Kasumi-1 (cell line): ENCODE data around the gene MRPL58.
"Not testable (repeated sequence)": the region's sequence is repeated elsewhere in the genome, so short reads cannot be mapped to it uniquely, and the experiment has no call there.

Experiments
- DNase-seq, 2 experiments: peaks; one replicate each; lab custom pipeline; 2025; lab: John Stamatoyannopoulos, UW

MRPL58 gene

GRCh38 chr17:74987418-74987908 is 25.0 kb upstream of the MRPL58 start, which contains the start of gene CDR2L:
Gene CDR2L (plus strand): TSS chr17:74987632. CDS start chr17:74988044, 412 bp downstream.
- peak; percentile 96 to 97 for DNase-seq

- peak; percentile 73 to 74 for DNase-seq
Measured at GRCh38 chr17:74987909-74988711, 24.4 kb upstream of the MRPL58 start.

GRCh38 chr17:74990581-74991105 is 21.8 kb upstream of the MRPL58 start:
- no peak for DNase-seq

- no peak for DNase-seq
Measured at GRCh38 chr17:74992223-74992622, 20.2 kb upstream of the MRPL58 start.

- no peak for DNase-seq
Measured at GRCh38 chr17:74994440-74994839, 18.0 kb upstream of the MRPL58 start.

DNA sequence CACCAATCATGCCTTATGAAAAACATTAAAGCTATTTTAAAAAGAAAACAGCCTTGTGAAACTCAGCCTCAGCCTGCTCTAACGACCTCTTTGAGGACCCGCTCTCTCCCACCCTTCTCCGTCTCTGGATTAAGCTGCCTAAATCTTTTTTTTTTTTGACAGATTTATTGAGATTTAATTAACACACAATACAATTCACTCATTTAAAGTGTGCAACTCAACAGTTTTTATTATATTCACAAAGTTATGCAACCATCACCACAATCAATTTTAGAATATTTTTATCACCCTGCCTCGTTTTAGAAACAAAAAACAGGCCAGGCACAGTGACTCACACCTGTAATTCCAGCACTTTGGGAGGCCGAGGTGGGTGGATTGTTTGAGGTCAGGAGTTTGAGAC is 16.6 kb upstream of the MRPL58 start:
- DNase-seq, result no peak

GRCh38 chr17:74998783-74999182 is 13.7 kb upstream of the MRPL58 start:
- no peak for DNase-seq

GRCh38 chr17:74999523-74999922 is 12.9 kb upstream of the MRPL58 start:
- no peak for DNase-seq

DNA sequence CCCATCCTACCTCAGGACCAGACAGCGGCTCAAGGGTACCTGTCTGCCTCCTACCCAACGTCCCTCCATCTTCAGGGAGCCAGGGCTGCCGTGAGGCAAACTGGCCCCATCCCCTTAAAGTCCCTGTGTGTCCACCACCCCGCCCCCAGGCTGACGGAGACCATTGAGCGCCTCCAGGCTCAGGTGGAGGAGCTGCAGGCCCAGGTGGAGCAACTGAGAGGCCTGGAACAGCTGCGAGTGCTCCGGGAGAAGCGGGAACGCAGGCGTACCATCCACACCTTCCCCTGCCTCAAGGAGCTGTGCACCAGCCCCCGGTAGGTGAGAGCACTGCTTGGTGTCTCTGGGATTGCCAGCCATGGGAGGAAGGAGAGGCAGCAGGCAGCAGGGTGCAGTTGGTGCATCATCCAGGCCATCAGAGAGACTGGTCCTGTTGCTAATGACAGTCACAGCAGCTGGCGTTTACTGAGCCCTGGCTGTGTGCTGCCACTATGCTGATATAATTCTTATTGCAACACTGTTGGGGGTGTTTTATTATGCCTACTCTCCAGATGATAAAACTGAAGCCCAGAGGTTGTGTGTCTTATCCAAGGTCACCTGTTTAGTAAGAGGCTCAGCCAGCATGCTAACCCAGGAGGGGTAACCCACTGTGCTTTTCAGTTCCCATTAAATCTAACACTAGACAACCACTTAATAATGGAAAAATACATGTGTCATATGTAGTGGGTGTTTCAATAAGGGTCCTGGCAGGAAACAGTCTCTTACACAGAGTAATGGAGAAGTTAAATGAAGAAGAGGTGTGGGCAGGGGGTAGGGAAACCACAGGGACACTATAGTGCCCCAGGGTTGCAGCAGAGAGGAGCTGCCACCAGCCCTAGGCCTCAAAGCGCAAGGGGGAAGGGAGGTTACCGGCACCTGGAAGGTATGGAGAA is 10.3 kb upstream of the MRPL58 start:
- DNase-seq, result peak; percentile 33 to 53

- no peak for DNase-seq
Measured at GRCh38 chr17:75003070-75003956, 9.2 kb upstream of the MRPL58 start.

GRCh38 chr17:75003957-75004355 is 8.5 kb upstream of the MRPL58 start:
- DNase-seq, result no peak

GRCh38 chr17:75004371-75004770 is 8.1 kb upstream of the MRPL58 start:
- no peak for DNase-seq

GRCh38 chr17:75005291-75005690 is 7.2 kb upstream of the MRPL58 start:
- DNase-seq, result no peak

- not testable (repeated sequence) for DNase-seq
Measured at GRCh38 chr17:75006084-75006483, 6.4 kb upstream of the MRPL58 start.

DNA sequence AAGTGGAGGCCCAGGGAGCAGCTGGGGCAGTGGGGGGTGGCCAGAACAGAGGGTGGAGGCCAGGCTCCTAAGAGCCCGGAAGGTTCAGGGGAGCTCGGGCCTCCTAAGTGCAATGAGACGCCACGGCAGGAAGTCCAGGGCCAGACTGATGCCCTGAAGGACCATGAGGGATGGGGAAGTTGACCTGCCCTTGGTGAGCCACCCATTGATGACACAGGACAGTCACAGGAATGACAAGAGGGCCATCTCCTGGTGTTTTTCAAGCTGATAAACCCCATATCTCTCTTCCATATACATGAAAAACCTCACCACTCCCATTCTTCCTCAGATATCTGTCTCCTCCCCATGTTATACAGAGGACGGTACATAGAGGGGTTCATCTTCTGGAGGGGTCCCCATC is 5.8 kb upstream of the MRPL58 start:
- no peak for DNase-seq

DNA sequence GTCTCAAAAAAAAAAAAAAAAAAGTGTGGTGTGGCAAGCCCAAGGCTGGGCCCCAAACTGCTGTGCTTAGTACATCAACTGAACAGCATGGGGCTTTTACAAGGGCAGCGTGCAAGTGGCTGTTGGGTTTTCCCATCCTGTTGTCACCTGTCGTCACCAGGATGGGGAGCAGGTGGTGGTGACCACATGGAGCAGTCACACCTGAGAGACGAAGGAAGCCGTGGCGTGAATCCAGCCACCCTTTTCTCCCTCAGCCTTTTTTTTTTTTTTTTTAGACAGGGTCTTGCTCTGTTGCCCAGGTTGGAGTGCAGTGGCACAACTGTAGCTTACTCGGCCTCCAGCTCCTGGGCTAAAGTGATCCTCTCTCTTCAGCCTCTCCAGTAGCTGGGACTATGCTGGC is 4.1 kb upstream of the MRPL58 start:
- no peak for DNase-seq

DNA sequence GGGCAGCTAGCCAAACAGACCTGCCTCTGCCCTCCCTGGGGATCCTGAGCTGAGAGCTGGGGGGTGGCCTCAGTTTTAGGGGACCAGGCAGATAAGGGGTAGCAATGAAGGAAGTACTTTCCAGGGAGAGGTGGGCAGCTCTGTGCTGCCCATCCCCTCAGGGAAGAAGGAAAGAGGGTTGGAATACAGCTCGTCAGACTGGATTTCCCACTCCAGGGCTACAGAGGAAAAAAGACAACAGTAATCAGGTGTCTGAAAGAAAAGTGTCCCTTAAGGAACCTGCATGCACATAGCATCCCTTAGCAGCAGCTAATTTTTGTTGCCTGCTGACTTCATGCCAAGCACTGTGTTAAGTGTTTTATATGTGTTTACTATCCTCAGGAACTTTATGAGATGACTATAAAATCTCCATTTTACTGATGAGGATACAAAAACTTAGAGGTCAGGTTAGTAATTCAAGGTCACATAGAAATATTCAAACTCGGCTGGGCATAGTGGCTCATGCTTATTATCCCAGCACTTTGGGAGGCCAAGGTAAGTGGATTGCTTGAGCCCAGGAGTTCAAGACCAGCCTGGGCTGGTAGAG is 3.2 kb upstream of the MRPL58 start:
- DNase-seq, result no peak

GRCh38 chr17:75010683-75011400 is 1.6 kb upstream of the MRPL58 start:
- DNase-seq, result no peak

DNA sequence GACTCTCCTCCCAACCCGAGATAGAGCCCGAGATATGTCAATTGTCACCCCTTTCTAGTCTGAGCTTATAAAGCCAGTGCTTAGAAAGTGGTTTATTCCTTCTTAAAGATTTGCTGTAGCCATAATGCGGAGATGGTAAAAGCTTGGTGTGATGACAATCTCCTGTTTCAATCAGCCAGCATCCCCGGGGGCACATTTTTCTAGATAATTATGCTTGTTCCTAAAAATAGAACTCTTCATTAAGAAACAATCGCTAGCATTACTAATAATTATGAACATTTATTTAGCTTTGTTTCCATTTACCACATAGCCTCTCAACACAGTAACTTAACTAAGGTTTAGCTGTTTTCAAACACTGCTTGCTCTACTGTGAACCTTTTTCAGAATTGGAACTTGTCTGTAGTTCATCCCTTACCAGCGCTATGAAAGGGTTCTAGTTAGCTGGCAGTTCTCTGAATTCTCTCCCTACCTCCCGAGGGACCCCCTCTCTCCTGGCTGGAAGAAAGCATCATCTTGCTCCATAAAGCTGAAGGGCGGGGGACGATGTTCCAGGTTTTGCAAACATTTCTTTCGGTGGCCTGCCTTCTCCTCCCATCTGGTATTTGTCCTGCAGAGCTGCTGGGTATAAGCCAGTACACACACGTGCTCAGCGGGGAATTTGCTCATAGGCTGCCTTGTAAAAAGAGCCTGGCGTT is 922 bp upstream of the MRPL58 start:
- DNase-seq, result no peak

- no peak for DNase-seq
Measured at GRCh38 chr17:75012096-75012345, 449 bp upstream of the MRPL58 start.
